HCT116 (cell line): Measurements from ENCODE around the gene MAFG. TPM values are rescaled to one million over a fixed set of nuclear protein-coding genes. Genes with fewer than 3 reads are reported as not detected.

Experiments used
- ATAC-seq: fragments of 200-7000 bp; cut with Tn5 transposase; 2 replicates; pipeline ENCODE4 v1.9.1; 2020; ENCODE audit warnings: mild to moderate bottlenecking, moderate library complexity
- BruUV-seq: library from RNA; stranded (reverse); fragments of 400-500 nt; replicated peaks from 2 replicates; lab custom pipeline; 2021; lab: Mats Ljungman, UMichigan
- CTCF ChIA-PET: fragments of 300-600 bp; sonication (Branson Sonifier 250); formaldehyde crosslinking; loops from one replicate; lab custom pipeline; 2021; ENCODE audit warnings: antibody characterized with exemption; lab: Charles Lee
- POLR2A ChIA-PET: fragments of 300-600, 350-600 bp; sonication (Branson Sonifier 250); formaldehyde crosslinking; loops from one replicate; lab custom pipeline; 2021; ENCODE audit warnings: antibody characterized with exemption; lab: Charles Lee
- RAD21 ChIA-PET, 2 experiments: fragments of 300-600 bp; sonication (Branson Sonifier 250); formaldehyde crosslinking; loops; one replicate each; lab custom pipeline; 2023; ENCODE audit warnings: low total read pairs in 2 of 2; ENCODE audit not compliant: uncharacterized antibody in 2 of 2, unreplicated experiment in 2 of 2, low non-redundant PET in 1 of 2; lab: Charles Lee
- DNase-seq: peaks from one replicate; pipeline ENCODE4 v3.0.0-alpha.2; 2010; ENCODE audit warnings: low read depth, low spot score
- H2AFZ ChIP-seq: fragments of 200-600 bp; shearing (Covaris generic), sonication (generic); 2 replicates; pipeline ENCODE4 v1.6.1; 2017; ENCODE audit warnings: low read depth, mixed run types, mixed read lengths, antibody characterized with exemption, low read length; ENCODE audit not compliant: poor library complexity, severe bottlenecking
- H3K27ac ChIP-seq: 2 replicates; pipeline ENCODE4 v1.5.1; 2012; ENCODE audit warnings: low read depth, low read length
- H3K27me3 ChIP-seq: fragments of 200-600 bp; sonication (generic); 2 replicates; pipeline ENCODE4 v1.6.1; 2016; ENCODE audit warnings: mixed run types, low read length, mixed read lengths; ENCODE audit not compliant: insufficient read depth
- H3K36me3 ChIP-seq, 2 experiments: fragments of 200-500 bp in 1 of 2; fragments of 200-600 bp in 1 of 2; sonication (Bioruptor generic) in 1 of 2; sonication (generic) in 1 of 2; 2 replicates each; pipeline versions ENCODE4 v1.5.1 to v1.6.1; 2014 to 2016; ENCODE audit warnings: low read length in 2 of 2, inconsistent platforms in 1 of 2, mixed read lengths in 1 of 2, mixed run types in 1 of 2; ENCODE audit not compliant: insufficient read depth in 2 of 2, control insufficient read depth in 1 of 2
- H3K4me1 ChIP-seq, 2 experiments: fragments of 200-600 bp in 1 of 2; sonication (generic) in 1 of 2; 2 replicates each; pipeline versions ENCODE4 v1.5.1 to v1.6.1; 2012 to 2017; ENCODE audit warnings: low read length in 2 of 2, inconsistent platforms in 1 of 2, mild to moderate bottlenecking in 1 of 2, mixed read lengths in 1 of 2, mixed run types in 1 of 2, moderate library complexity in 1 of 2; ENCODE audit not compliant: insufficient read depth in 2 of 2, control insufficient read depth in 1 of 2
- H3K4me2 ChIP-seq: fragments of 200-600 bp; sonication (generic); 2 replicates; pipeline ENCODE4 v1.6.1; 2017; ENCODE audit warnings: mixed run types, low read length, mixed read lengths
- H3K4me3 ChIP-seq, 2 experiments: fragments of 200-600 bp in 1 of 2; sonication (generic) in 1 of 2; replicated peaks in 1 of 2; 2 replicates each; pipeline ENCODE4 v1.5.1; 2011 to 2016; ENCODE audit warnings: low read length in 2 of 2, control low read depth in 1 of 2, low read depth in 1 of 2, mild to moderate bottlenecking in 1 of 2, mixed read lengths in 1 of 2, mixed run types in 1 of 2
- H3K79me2 ChIP-seq: fragments of 200-600 bp; sonication (generic); 2 replicates; pipeline ENCODE4 v1.6.1; 2017; ENCODE audit warnings: mild to moderate bottlenecking, mixed run types, low read length, moderate library complexity, mixed read lengths; ENCODE audit not compliant: insufficient read depth
- H3K9ac ChIP-seq: fragments of 200-600 bp; sonication (generic); 2 replicates; pipeline ENCODE4 v1.6.1; 2016; ENCODE audit warnings: low read length, mixed read lengths
- H3K9me2 ChIP-seq: fragments of 200-600 bp; sonication (generic), shearing (Covaris generic); 2 replicates; pipeline ENCODE4 v1.6.1; 2017; ENCODE audit warnings: mixed run types, mild to moderate bottlenecking, moderate library complexity; ENCODE audit not compliant: insufficient read depth
- H3K9me3 ChIP-seq, 2 experiments: fragments of 200-500 bp in 1 of 2; fragments of 200-600 bp in 1 of 2; sonication (Bioruptor generic) in 1 of 2; sonication (generic) in 1 of 2; 2 replicates each; pipeline ENCODE4 v1.6.1; 2014 to 2017; ENCODE audit warnings: low read length in 2 of 2, mixed read lengths in 2 of 2, inconsistent platforms in 1 of 2, low read depth in 1 of 2, mild to moderate bottlenecking in 1 of 2, mixed run types in 1 of 2, moderate library complexity in 1 of 2; ENCODE audit not compliant: control insufficient read depth in 1 of 2, insufficient read depth in 1 of 2
- H4K20me1 ChIP-seq: fragments of 200-600 bp; sonication (generic), shearing (Covaris generic); 2 replicates; pipeline ENCODE4 v1.6.1; 2017; ENCODE audit warnings: mixed run types, mild to moderate bottlenecking, moderate library complexity; ENCODE audit not compliant: insufficient read depth
- ATF3 ChIP-seq: IDR thresholded peaks from 2 replicates; pipeline ENCODE4 v1.6.1; 2012
- CEBPB ChIP-seq: IDR thresholded peaks from 2 replicates; pipeline ENCODE4 v1.6.1; 2012; ENCODE audit warnings: low read depth
- EGR1 ChIP-seq: IDR thresholded peaks from 2 replicates; pipeline ENCODE4 v1.6.1; 2012; ENCODE audit warnings: low read depth
- ELF1 ChIP-seq: IDR thresholded peaks from 2 replicates; pipeline ENCODE4 v1.6.1; 2012; ENCODE audit warnings: low read depth, borderline replicate concordance
- EZH2 ChIP-seq: fragments of 200-600 bp; sonication (generic); IDR thresholded peaks from 2 replicates; pipeline ENCODE4 v1.6.1; 2017; ENCODE audit warnings: antibody characterized with exemption, mixed run types
- EZH2phosphoT487 ChIP-seq: fragments of 200-600 bp; IDR thresholded peaks from 2 replicates; pipeline ENCODE4 v1.6.1; 2018; ENCODE audit warnings: antibody characterized with exemption, borderline replicate concordance
- FOSL1 ChIP-seq: IDR thresholded peaks from 2 replicates; pipeline ENCODE4 v1.6.1; 2012; ENCODE audit warnings: low read depth
- JUND ChIP-seq: IDR thresholded peaks from 2 replicates; pipeline ENCODE4 v1.6.1; 2012
- MAX ChIP-seq: IDR thresholded peaks from 2 replicates; pipeline ENCODE4 v1.6.1; 2012
- POLR2A ChIP-seq: IDR thresholded peaks from 2 replicates; pipeline ENCODE4 v1.7.0; 2011; ENCODE audit warnings: borderline replicate concordance; ENCODE audit not compliant: insufficient read depth, insufficient read length; ENCODE audit errors: extremely low read depth
- POLR2AphosphoS5 ChIP-seq: IDR thresholded peaks from 2 replicates; pipeline ENCODE4 v1.6.1; 2011; ENCODE audit warnings: mild to moderate bottlenecking, low read depth, low read length, moderate library complexity
- REST ChIP-seq: IDR thresholded peaks from 2 replicates; pipeline ENCODE4 v1.6.1; 2012; ENCODE audit warnings: low read depth
- SRF ChIP-seq: IDR thresholded peaks from 2 replicates; pipeline ENCODE4 v1.6.1; 2012; ENCODE audit warnings: low read depth
- YY1 ChIP-seq: IDR thresholded peaks from 2 replicates; pipeline ENCODE4 v1.6.1; 2011; ENCODE audit warnings: low read length, low read depth, moderate library complexity, mild to moderate bottlenecking; ENCODE audit not compliant: insufficient replicate concordance; ENCODE audit errors: extremely low read depth
- ZFX ChIP-seq: fragments of 450-650 bp; IDR thresholded peaks from 2 replicates; pipeline ENCODE4 v1.6.1; 2017
- ZNF274 ChIP-seq: fragments of 200-500 bp; sonication (Bioruptor generic); IDR thresholded peaks from 2 replicates; pipeline ENCODE4 v1.6.1; 2014; ENCODE audit warnings: mild to moderate bottlenecking, low read depth, low read length, inconsistent platforms
- intact Hi-C: fragments of 100-400 bp; cut with micrococcal nuclease; formaldehyde crosslinking; loops from 2 replicates; pipeline ENCODE4 v1.10.0; 2022
- total RNA-seq: library from RNA; stranded (reverse); gene quantifications from one replicate; pipeline ENCODE4 v1.2.1, GENCODE V29; 2021; ENCODE audit not compliant: unreplicated experiment

The MAFG gene
- total RNA-seq, 1 experiment from 2014 or later, result 46.8 TPM

- RAD21 ChIA-PET, result no interaction called here
- no peak for ATAC-seq
- H3K27me3 ChIP-seq, result no peaks in the 10 kb centered on the region
- H3K27ac ChIP-seq, result no peak overlapping the region
- no peak for DNase-seq
- H3K9me3 ChIP-seq, result no peaks in the 10 kb centered on the region
- H2AFZ ChIP-seq, result no peak overlapping the region
- H4K20me1 ChIP-seq, result no peaks in the 10 kb centered on the region
- H3K4me3 ChIP-seq, result no peak overlapping the region
- peaks cover 0 to 10% of the 10 kb centered on the region in 2 experiments; a peak in 1 of 4 replicates for H3K4me1 ChIP-seq
- no TSS peak for BruUV-seq
- intact Hi-C loops, result no loop called here
- H3K9me2 ChIP-seq, result no peaks in the 10 kb centered on the region
- H3K79me2 ChIP-seq, result no peaks in the 10 kb centered on the region
- no peak overlapping the region for H3K4me2 ChIP-seq
- CTCF ChIA-PET, result no interaction called here
- H3K9ac ChIP-seq, result no peak overlapping the region
- POLR2A ChIA-PET, result no interaction called here
- no peaks in the 10 kb centered on the region for H3K36me3 ChIP-seq
- TF ChIP-seq FOSL1, result no peak
- TF ChIP-seq MAX, result no peak
- no peak for TF ChIP-seq POLR2A
- TF ChIP-seq REST, result no peak
- TF ChIP-seq CEBPB, result no peak
- TF ChIP-seq EZH2phosphoT487, result no peak
- TF ChIP-seq YY1, result no peak
- TF ChIP-seq EGR1, result no peak
- TF ChIP-seq POLR2AphosphoS5, result no peak
- no peak for TF ChIP-seq SRF
- TF ChIP-seq JUND, result no peak
- no peak for TF ChIP-seq EZH2
- TF ChIP-seq ATF3, result no peak
- no peak for TF ChIP-seq ZNF274
- no peak for TF ChIP-seq ELF1
- no peak for TF ChIP-seq ZFX
These were observed 21.3 kb upstream of the MAFG start for GRCh38 chr17:81948635-81949378.
